ENCODE results near the gene FXN. TPM values are rescaled to one million over a fixed set of nuclear protein-coding genes. Genes with fewer than 3 reads are reported as not detected.

The FXN gene
- total RNA-seq, 4 donors from 2014 or later = 1.8 to 6.1 (median 3.9) TPM

DNA sequence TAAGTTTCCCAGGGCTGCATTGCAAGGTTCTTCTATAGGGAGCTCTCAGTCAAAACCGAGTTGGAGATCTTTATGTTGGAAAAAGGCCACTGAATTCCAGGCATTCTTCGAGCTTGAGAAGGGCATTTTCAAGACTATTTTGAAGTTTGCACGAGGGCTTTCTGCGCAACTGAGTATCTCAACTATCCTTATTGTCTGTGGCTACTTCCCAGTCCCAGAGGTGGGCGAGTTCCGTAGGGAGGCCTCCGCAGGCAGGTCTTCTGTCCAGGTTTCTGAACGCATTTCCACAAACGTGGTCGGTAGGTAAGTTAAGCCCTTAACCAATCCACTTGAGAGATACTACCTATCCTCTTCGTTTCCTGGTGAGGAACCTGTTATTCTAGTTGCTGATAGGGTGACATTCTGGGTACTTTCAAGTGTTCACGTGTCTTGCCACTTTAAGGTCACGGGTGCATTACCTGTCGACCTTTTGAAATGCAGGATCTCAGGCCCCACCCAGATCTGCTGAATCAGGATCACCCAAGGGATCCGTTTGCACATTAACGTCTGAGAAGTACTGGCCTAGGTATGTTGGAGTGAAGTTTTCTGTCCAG is 87.1 kb downstream of the FXN start:
- Histone ChIP-seq H3K4me3 (peak overlapping the region; percentile 77 to 91 (median 84)), H3K27ac (peak overlapping the region; percentile 92 to 98 (median 96)), H3K36me3 (no peaks in the 10 kb centered on the region), H3K4me1 (peaks cover 5 to 31% (median 10%) of the 10 kb centered on the region in 3 donors), H3K9me3 (no peaks in the 10 kb centered on the region), H3K27me3 (no peaks in the 10 kb centered on the region)
- intact Hi-C loops (cut with DNase I) = no loop called here
- WGBS, 2 donors = 11 to 35% methylated on average over 13 to 16 of the region's 16 CpGs
- no peak for TF ChIP-seq POLR2A (IDR thresholded peaks at IDR 0.05)
- TF ChIP-seq, protein P1, sequence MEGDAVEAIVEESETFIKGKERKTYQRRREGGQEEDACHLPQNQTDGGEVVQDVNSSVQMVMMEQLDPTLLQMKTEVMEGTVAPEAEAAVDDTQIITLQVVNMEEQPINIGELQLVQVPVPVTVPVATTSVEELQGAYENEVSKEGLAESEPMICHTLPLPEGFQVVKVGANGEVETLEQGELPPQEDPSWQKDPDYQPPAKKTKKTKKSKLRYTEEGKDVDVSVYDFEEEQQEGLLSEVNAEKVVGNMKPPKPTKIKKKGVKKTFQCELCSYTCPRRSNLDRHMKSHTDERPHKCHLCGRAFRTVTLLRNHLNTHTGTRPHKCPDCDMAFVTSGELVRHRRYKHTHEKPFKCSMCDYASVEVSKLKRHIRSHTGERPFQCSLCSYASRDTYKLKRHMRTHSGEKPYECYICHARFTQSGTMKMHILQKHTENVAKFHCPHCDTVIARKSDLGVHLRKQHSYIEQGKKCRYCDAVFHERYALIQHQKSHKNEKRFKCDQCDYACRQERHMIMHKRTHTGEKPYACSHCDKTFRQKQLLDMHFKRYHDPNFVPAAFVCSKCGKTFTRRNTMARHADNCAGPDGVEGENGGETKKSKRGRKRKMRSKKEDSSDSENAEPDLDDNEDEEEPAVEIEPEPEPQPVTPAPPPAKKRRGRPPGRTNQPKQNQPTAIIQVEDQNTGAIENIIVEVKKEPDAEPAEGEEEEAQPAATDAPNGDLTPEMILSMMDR (IDR thresholded peaks at IDR 0.05) = no peak
- no peak for DNase-seq

- Histone ChIP-seq H3K4me3 (no peak overlapping the region), H3K27ac (peak overlapping the region in 3 of 4 donors; percentile 25 to 75 (median 55)), H3K27me3 (no peaks in the 10 kb centered on the region), H3K9me3 (no peaks in the 10 kb centered on the region), H3K4me1 (peaks cover 0 to 43% (median 20%) of the 10 kb centered on the region in 3 donors), H3K36me3 (peaks cover 0 to 19% (median 0%) of the 10 kb centered on the region in 3 donors)
- no peak for DNase-seq
- intact Hi-C loops (cut with DNase I) = no loop called here
- 56 to 60% methylated on average over 14 to 15 of the region's 16 CpGs for WGBS, 2 donors
- no peak for TF ChIP-seq POLR2A (IDR thresholded peaks at IDR 0.05)
- TF ChIP-seq, protein P1 (IDR thresholded peaks at IDR 0.05) = no peak
Measured at GRCh38 chr9:69130456-69131441, 95.2 kb downstream of the FXN start.

DNA sequence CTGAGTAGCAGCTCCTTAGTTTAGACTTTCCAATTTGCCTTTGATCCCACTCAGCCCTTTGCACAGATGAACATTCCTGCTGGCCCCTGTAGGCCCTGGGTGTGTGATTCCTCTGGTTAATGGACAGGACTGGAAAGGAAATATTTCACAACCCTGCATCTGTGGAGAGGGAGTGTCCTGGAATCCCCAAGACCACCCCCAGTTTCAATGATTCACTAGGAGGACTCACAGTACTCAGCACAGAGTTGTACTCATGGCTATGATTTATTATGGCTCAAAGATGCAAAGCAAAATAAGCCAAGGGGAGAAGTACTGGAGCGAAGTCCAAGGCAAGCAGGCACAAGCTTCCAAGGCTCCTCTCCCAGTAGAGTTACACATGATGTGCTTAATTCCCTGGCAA is 96.1 kb downstream of the FXN start:
- TF ChIP-seq, protein P1 (IDR thresholded peaks at IDR 0.05) = no peak
- no peak for TF ChIP-seq POLR2A (IDR thresholded peaks at IDR 0.05)
- no peak for DNase-seq
- 43 to 50% methylated on average over 1 of the region's 1 CpG for WGBS, 2 donors
- Histone ChIP-seq H3K36me3 (peaks cover 0 to 19% (median 0%) of the 10 kb centered on the region in 3 donors), H3K9me3 (no peaks in the 10 kb centered on the region), H3K27me3 (no peaks in the 10 kb centered on the region), H3K4me3 (no peak overlapping the region), H3K27ac (peak overlapping the region; percentile 23 to 75 (median 40)), H3K4me1 (peaks cover 0 to 43% (median 20%) of the 10 kb centered on the region in 3 donors)
- intact Hi-C loops (cut with DNase I) = no loop called here

- DNase-seq = no peak
Measured at GRCh38 chr9:69132361-69132760, 96.8 kb downstream of the FXN start.

More at GRCh38 chr9:69132361-69132760, 96.8 kb downstream of the FXN start:
- no peak overlapping the region for H3K4me3 ChIP-seq
- H3K36me3 ChIP-seq = peaks cover 0 to 19% (median 0%) of the 10 kb centered on the region in 3 donors
- TF ChIP-seq, protein P1 (IDR thresholded peaks at IDR 0.05) = no peak
- no peak for TF ChIP-seq POLR2A (IDR thresholded peaks at IDR 0.05)
- WGBS, 2 donors = 71 to 84% methylated on average over 3 to 4 of the region's 4 CpGs
- peak overlapping the region in 2 of 4 donors; percentile 55 to 75 for H3K27ac ChIP-seq
- H3K9me3 ChIP-seq = no peaks in the 10 kb centered on the region
- peaks cover 0 to 43% (median 20%) of the 10 kb centered on the region in 3 donors for H3K4me1 ChIP-seq
- H3K27me3 ChIP-seq = no peaks in the 10 kb centered on the region
- intact Hi-C loops (cut with DNase I) = no loop called here

Measured in esophagus squamous epithelium (tissue), 5 donors.